Islet precursor cell (in vitro differentiated cells): Measurements from ENCODE around the gene PAGE2.
"Not testable (repeated sequence)": the region's sequence is repeated elsewhere in the genome, so short reads cannot be mapped to it uniquely, and the experiment has no call there.

Source experiments
- DNase-seq: peaks from one replicate; pipeline ENCODE4 v3.0.0-alpha.2; 2018

The PAGE2 gene, protein sequence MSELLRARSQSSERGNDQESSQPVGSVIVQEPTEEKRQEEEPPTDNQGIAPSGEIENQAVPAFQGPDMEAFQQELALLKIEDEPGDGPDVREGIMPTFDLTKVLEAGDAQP

DNA sequence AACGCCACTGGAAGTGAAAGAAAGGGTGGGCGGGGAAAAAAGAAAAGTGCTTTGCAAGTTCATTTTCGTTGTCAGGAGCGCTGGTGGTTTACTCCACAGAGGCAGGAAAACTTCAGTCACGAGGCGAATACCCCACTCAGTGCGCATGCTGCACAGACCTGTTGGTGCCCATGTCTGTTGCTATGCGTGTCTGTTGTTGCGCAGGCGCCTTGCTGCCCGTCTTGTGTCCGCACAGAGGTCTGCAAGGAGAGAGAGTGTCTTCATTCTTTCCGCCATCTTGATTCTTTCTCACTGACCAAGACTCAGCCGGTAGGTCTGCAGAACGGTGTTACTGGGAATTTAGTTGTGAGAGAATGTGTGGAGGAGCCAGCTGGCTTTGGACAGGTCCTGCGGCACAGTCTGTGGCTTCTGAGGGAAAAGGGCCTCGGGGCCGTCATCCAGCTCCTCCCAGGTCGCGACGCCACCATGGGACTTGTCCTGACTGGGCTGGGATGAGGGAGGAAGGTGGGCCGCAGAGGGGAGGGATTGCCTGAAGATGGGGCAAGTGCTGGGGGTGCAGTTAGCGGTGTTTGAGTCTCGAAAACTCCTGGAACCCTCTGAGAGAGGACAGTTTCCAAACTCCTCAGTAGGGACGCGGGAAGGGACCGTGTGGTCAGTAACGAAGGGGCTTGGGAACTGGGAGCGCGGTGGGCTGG lies at the start of gene PAGE2:
TSS of gene PAGE2 (plus strand) at position 224 of the 695 bp plus-strand sequence. CDS start 1,003 bp downstream, outside the sequence.
- DNase-seq, result no peak

DNA sequence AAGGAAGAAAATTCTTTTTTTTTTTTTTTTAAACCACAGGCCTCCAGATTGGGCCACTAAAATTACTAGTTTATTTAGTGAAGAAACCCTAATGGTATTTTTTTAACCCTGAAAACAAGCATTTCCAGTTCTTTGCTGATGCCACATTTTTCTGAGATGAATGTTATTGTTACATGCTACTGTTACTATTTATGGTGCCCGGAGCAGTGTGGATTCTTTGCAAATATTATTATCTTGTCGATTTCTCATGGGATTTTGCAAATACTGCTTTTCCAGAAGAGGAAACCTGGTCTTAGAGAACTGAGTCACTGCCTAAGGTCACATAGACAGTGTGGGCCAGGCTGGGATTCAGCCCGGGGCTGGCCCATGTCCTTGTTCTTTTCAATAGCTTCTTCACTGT lies 49.3 kb upstream of the PAGE2 start:
- DNase-seq, result no peak

DNA sequence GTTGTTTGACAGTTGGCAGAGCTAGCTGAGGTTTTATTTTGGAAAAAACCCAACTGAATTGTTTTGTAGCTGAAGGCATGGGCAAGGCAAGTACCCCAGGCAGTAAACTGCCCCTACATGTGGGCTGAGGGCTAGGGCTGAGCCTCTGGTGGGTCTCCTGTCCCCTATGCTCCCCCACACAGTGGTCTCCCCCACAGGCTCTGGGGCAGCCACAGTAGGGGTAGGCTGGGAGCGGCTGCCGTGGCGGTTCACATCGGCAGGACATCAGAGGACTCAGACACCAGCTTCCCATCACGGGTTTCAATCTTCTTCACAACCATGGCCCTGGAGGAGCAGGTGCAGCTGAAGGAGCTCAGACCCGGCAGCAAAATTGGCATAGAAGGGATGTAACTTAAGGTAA lies 47.3 kb upstream of the PAGE2 start:
- DNase-seq, result no peak

DNA sequence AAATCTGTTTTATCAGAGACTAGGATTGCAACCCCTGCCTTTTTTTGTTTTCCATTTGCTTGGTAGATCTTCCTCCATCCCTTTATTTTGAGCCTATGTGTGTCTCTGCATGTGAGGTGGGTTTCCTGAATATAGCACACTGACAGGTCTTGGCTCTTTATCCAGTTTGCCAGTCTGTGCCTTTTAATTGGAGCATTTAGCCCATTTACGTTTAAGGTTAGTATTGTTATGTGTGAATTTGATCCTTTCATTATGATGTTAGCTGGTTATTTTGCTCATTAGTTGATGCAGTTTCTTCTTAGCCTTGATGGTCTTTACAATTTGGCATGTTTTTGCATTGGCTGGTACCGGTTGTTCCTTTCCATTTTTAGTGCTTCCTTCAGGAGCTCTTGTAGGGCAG lies 38.2 kb upstream of the PAGE2 start:
- not testable (repeated sequence) for DNase-seq

DNA sequence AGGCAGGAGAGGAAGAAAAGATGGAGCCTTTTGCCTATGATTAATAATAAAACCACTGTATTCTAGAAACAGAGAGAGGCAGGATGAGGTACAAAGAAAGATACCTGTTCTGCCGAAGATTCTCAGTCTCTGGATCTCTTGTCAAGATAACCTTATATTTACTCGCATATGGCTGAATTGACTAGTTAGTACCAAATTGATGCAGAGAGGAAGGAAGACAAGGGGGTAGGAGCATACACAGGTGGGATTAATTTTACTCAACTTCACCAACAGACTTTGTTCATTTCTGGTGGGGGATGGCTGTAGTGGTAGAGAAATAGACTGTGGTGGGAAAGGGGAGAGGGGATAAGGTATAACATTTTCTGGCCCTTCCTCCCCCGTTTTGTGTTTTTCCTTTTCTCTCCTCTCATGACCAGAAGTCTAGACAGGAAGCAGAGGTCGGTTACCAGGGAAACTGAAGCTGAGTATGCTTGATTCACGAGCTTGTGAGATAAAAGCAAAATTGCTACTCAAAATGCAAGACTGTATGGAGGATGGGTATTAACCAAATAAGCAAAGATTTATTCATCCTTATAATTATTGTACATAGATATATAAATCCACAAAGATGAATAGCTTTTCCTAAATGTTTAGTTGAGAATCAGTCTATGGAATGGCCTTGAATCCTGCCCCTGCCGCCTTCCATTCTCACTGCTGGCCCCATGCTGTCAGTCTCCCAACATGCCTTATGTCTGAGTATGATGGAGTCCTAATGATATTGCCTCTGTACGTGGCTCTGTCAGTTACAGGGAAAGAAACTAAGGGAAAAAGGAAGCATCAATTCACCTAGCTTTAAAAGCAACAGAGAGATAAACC lies 31.8 kb upstream of the PAGE2 start:
- DNase-seq, result no peak

DNA sequence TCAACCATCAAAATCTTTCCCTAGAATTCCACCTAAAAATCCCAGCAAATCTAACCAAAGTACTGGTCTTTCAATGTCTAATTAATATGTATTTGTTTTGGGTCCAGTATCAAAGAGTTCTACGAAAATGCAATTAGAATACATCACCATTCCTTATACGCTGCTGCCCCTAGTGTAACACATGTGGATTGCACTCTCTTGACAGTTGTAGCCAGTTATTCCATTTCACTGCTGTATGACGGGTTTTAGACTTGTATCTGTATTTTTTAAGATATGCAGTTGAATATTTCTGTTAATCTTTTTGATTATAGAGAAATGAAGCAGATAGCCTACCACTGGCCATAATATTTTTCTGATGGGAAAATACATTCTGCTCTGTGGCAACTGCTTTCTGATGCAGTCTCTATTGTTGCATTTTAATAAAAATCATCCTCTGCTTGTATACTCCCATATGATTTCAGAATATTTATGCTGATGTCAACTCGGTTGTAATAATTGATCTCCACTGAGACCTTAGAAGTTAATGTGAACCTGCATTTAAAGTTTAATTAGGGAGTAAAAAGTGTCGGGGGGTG lies 31.1 kb upstream of the PAGE2 start:
- DNase-seq, result no peak

DNA sequence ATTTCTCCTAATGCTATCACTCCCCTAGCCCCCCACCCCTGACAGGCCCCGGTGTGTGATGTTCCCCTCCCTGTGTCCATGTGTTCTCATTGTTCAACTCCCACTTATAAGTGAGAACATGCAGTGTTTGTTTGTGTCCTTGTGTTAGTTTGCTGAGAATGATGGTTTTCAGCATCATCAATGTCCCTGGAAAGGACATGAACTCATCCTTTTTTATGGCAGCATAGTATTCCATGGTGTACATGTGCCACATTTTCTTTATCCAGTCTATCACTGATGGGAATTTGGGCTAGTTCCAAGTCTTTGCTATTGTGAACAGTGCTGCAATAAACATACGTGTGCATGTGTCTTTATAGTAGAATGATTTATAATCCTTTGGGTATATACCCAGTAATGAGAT lies 21.6 kb upstream of the PAGE2 start:
- DNase-seq, result not testable (repeated sequence)

DNA sequence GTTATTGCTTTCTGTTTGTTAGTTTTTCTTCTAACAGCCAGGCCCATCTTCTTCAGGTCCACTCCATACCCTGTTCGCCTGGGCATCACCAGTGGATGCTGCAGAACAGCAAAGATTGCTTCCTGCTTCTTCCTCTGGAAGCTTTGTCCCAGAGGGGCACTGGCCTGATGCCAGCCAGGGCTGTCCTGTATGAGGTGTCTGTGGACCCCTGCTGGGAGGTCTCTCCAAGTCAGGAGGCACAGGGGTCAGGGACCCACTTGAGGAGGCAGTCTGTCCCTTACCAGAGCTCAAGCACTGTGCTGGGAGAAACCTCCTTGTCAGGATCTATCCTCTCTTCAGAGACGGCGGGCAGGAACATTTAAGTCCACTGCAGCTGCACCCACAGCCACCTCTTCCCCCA lies 16.5 kb upstream of the PAGE2 start:
- DNase-seq, result no peak

DNA sequence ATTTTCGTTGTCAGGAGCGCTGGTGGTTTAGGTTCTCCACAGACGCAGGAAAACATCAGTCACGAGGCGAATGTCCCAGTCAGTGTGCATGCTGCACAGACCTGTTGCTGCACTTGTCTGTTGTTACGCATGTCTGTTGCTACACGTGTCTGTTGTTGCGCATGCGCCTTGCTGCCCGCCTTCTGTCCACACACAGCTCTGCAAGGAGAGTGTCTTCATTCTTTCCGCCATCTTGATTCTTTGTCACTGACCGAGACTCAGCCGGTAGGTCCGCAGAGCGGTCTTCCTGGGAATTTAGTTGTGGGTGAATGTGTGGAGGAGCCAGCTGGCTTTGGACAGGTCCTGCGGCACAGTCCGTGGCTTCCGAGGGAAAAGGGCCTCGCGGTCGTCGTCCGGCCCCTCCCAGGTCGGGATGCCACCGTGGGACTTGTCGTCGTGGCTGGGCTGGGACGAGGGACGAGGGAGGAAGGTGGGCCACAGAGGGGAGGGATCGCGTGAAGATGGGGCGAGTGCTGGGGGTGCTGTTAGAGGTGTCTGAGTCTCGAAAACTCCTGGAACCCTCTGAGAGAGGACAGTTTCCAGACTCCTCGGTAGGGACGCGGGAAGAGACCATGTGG lies 13.9 kb upstream of the PAGE2 start, which contains the start of gene PAGE2B:
TSS of gene PAGE2B (plus strand) at position 180 of the 617 bp plus-strand sequence. CDS start 1,012 bp downstream, outside the sequence.
- no peak for DNase-seq

DNA sequence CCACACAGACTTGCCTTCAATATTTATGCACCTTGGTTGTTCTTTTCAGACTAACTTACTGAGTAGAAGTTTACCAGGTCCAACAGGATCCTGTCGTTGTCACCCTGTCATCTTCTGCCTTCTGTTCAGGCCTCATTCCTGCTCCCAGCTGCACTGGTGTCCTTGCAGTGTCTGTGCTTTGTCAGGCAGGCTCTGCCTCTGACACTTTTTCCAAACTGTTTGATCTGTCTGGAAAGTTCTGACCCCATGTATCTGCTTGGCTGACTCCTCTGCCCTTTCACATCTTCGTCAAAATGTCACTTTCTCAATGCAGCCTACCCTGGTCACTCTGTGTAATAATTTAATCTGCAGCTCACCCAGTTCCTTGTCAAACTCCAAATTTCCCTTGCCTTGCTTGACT lies 9.9 kb downstream of the PAGE2 start:
- DNase-seq, result no peak

DNA sequence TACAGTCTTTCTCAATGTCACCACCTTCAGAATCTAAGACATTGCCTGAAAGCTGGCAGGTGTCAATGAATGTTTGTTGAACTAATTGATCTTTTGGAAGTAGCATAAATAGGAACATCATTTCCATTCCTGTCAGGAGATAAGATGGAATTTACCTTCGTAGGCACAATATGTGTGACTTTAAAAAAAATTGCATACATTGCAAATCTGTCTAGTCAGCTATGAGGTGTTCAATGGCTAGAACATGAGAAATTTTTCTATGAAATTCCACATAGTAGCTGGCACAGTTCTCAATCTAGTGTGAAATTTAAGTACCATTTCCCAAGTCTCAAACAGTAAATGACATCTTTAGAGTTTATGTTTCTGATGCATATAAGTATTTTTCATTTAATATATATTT lies 10.3 kb downstream of the PAGE2 start:
- no peak for DNase-seq

DNA sequence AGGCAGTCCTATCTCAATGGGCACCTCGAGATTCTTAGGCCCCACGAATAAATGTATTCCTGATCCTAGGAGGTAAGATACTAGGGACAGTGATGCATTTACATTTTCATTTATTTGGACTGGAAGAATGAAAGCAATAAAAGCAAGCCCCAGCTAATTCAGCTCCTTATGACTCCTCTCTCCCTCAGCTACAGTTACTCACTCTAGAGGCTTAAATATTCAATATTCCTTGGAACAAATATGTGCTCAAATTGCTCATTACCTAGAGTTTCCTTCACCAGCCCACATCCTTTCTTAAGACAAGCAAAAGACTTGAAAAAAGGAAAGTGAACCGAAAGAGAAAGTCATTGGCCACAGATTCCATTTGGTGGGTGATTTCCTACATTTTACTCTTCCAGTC lies 13.9 kb downstream of the PAGE2 start:
- no peak for DNase-seq

DNA sequence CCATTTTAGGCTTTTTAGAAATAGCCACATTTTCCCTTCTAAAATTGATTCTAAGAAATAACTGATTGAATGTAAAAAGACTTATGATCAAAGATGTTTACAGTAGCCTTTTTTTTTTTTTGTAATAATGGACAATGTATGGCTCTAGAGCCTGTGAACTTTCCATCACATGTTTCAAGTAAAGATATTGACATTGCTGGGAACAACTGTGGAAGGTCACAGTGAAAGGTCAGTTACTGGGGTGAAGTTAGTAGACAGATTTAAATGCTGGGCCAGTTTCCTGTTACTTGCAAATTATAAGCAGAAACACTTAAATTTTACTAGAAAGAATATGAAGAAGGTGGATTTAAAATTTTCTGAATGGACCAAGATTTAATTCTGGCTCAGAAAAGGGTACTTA lies 18.4 kb downstream of the PAGE2 start:
- DNase-seq, result no peak

DNA sequence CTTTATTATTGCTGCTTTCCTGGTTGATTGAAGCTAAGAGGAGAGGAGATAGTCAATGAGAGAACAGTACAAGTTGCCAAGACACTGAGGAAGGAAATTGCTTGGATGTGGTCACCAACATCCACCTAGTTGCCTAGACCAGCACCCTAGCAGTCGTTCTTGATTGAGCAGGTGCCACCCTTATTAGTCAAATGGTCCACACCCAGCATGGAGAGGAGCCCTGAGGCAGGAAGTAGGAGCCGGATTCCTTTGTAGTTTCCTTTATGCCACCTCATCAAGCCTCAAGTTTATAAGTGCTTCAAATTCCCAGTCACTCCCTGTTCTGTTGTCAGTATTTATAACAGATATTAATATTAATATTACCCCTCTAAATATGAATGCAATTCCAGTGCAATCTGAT lies 19.1 kb downstream of the PAGE2 start:
- no peak for DNase-seq

DNA sequence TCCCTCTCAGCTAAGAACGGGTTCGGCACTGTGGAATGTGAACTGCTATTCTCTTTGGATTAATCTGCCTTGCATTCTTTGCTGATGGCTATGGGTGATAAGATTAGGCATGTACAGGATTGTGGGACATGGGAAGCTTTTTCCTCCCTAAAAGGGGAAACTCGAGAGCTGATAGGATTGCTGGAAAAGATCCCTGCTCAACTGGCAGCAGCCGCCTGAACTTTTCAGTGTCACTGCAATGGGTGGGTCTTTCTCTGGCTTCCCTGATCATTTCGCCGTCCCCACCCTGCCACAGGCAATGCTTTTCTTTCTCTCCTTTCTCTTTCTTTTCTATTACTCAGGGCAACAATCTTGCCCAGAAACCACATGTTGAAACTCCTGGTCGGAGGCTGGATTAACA lies 20.5 kb downstream of the PAGE2 start:
- no peak for DNase-seq

DNA sequence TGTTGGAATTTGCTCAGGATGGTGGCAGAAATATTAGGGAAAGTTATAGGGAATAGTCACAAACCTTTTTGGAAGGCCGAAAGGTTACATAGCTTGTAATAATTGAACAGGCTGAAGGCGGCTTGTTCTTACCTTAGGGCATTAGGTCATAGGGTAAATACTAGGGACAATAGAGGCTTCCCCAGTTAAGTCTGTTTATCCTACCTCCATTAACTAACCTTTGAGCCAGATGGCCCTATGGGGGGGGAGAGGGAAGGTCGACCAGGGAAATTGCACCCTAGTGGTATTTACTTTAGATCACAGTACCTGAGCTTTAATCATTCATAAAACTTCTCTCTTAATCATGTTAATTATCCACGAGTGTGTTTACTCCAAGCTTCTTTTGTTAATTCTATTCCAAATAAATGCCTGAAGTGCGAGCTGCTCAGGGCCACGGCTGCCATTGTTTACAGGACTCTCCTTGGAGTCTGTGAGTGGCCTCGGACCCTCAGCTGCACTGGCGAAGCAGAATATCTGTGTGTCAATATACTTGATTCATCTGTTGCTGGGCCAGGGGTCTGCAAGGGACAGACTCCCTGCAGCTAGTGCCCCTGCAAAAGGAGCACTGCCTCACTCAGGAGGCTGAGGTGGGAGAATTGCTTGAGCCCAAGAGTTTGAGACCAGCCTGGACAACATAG lies 22.9 kb downstream of the PAGE2 start:
- no peak for DNase-seq

DNA sequence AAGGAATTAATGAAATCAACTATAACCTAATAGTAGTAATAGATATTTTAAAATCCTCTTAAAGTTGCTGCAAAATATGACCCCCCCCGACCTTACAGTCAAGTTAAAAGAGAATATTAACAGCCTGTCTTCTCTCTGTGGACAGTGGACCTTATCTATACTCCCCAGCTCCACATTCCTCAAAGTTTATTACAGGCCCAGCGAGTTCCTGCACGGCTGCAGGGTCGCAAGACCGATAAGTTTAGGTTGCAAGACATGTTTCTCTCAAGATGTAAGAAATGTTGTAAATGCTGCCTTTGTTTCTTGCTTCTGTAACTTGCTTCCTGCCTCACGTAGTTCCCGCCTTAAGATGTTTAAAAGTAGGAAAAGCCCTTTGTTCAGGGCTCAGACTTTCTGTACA lies 27.8 kb downstream of the PAGE2 start:
- peak; percentile 67 for DNase-seq

DNA sequence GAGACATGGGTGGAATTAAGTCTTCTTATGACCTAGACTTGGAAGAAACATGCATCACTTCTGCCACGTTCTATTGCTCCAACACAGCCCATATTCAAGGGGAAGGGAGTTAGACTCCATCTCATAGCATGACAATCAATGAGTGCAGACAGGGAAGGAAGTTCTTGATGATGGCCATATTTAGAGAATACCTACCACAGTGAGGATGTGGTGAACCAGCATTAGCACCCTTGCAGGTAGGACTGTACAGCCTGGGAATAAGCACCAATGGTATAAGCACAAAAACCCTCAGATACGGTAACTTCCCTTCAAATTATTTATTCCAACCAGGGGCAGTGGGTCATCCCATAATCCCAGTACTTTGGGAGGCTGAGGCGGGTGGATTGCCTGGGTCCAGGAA lies 29.8 kb downstream of the PAGE2 start:
- DNase-seq, result no peak

DNA sequence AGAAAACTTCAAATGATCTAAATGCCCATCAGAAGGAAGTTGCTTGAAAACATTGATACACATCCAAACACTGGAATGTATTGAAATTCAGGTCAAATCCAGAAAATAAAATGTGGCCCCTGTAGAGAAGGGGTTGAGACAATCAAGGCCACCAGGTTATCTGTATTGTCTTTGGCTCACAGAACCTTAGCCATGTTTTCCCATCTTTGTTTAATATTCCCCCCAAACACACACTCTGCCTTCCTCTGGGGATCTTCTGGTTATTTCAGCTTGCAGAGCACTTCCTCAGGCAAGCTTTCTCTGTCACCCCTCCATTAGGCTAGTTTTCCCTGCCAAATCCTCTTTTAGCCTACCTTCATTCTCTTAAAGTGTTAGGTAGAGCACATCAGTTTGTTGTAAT lies 30.5 kb downstream of the PAGE2 start:
- no peak for DNase-seq

DNA sequence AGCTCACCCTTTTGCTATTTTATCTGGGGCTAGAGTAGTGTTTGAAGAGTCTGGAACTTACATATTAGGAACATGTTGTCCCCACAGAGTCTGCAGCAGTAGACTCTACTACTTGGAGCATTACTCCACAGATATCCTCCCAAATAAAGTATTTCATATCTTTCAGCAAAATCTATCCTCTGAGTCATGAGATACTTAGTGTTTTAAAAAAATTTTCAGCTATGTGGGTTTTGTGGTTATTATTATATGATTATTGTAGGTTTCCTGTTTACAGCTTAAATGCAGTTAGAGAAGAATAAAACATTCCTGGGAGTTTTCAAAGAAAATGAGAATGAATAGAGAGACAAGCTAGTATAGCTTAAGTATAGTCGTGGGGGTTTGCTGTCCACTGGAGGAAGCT lies 30.9 kb downstream of the PAGE2 start:
- no peak for DNase-seq

DNA sequence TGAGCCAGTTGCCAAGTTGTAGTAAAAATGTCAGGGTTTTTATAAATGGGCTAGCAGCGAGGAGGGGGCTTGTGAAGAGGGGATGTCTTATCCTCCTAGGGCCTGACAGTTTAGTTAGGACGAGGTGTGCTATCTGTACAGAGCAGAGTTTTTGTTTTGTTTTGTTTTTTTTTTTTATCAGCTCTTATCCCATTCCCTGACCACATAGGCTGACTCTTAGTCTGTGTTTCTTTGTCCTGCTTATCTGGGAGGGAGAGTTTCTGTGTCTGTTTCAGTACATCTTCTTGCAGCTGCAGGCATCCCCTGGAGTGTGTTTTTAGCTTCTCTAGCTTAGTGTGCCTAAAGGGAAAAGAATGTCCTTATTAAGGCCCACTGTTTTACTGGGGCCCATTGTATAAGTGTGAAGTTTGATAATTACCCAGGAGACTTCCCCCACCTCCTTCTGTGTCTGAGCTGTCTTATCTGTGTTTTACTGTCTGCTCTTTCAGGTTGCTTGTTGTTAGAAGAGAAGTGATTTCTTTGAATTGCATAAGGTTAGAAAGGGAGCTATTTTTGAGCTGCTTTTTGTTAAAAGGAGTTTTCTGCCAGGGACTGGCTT lies 32.0 kb downstream of the PAGE2 start:
- DNase-seq, result peak; percentile 58

DNA sequence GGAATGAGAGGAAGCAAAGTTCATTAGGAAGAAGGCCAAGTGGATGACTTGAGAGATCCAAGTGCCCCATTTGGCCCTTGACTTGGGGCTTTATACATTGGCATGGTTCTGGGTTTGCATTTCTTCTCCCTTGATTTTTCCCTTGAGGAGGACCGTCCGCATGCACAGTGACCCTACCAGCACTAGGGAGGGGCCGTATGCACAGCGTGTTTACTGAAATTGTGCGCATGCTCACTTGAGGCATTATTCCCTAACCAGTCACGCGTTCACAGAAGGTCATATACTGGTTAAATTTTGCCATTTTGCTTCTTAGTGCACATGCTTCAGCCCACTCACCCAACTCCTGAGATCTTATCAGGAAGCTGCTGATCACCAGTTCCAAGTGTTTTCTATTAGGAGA lies 35.1 kb downstream of the PAGE2 start:
- no peak for DNase-seq
